ENCODE results near the gene ANAPC1.

ANAPC1 gene

DNA sequence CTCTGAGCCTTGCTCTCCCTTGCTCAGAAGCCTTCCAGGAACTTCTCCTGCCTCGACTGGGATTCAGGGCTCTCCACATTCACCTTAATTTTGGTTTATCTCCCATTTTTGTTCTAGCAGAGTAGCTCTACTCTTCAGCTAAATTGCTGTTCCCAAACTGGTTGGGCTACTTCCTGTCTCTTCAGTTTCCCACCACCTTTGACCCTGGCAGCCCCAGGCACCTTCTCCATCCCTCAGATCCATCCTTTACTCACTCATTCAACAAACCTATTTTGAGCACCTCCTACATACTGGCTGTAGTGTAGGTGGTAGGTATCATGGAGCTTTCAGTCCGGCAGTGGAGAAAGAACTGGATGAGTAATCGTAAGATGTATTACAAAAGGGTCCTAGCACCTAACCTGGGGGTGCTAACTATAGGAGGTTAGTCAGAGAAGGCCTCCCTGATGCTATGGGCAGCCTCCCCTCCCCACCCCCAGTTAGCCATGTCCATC is 40.7 kb upstream of the ANAPC1 start:
- Mint-ChIP-seq H3K4me1 (peaks cover 51% of the 10 kb centered on the region), H3K27ac (peak overlapping the region; percentile 93 to 100 (median 97)), H3K9me3 (no peaks in the 10 kb centered on the region), H3K27me3 (ENCODE audit: low read depth) (no peaks in the 10 kb centered on the region), H3K36me3 (ENCODE audit: low read depth) (peaks cover 10% of the 10 kb centered on the region), H3K4me3 (no peak overlapping the region)
- TF ChIP-seq, protein P1, sequence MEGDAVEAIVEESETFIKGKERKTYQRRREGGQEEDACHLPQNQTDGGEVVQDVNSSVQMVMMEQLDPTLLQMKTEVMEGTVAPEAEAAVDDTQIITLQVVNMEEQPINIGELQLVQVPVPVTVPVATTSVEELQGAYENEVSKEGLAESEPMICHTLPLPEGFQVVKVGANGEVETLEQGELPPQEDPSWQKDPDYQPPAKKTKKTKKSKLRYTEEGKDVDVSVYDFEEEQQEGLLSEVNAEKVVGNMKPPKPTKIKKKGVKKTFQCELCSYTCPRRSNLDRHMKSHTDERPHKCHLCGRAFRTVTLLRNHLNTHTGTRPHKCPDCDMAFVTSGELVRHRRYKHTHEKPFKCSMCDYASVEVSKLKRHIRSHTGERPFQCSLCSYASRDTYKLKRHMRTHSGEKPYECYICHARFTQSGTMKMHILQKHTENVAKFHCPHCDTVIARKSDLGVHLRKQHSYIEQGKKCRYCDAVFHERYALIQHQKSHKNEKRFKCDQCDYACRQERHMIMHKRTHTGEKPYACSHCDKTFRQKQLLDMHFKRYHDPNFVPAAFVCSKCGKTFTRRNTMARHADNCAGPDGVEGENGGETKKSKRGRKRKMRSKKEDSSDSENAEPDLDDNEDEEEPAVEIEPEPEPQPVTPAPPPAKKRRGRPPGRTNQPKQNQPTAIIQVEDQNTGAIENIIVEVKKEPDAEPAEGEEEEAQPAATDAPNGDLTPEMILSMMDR (IDR thresholded peaks at IDR 0.05; ENCODE audit: unreplicated experiment in 3 of 3): no peak

DNA sequence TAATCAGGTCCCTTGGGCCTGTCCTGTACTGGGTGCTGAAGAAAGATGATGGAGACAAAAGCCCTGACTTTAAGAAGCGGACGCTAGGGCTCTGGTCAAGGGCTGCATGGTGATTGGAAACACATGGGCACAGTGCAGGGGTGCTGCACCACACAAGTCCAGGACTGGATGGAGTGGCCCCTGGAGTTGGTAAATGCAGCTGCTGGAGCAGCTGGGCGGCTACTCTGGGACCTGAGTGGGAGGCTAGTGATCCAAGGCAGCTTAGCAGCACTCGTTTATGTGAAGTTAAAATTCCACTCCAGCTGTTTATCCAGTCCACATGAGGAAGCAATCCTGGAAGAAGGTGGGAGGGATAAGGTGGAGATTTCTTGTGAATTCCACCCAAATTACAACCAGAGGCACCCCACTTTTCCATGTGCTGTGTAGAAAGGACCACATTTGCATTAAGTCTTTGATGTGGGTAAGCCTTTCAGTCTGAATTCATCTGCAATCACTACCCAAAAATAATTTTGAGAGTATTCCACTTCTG is 39.3 kb upstream of the ANAPC1 start:
- H3K9me3 Mint-ChIP-seq: no peaks in the 10 kb centered on the region

DNA sequence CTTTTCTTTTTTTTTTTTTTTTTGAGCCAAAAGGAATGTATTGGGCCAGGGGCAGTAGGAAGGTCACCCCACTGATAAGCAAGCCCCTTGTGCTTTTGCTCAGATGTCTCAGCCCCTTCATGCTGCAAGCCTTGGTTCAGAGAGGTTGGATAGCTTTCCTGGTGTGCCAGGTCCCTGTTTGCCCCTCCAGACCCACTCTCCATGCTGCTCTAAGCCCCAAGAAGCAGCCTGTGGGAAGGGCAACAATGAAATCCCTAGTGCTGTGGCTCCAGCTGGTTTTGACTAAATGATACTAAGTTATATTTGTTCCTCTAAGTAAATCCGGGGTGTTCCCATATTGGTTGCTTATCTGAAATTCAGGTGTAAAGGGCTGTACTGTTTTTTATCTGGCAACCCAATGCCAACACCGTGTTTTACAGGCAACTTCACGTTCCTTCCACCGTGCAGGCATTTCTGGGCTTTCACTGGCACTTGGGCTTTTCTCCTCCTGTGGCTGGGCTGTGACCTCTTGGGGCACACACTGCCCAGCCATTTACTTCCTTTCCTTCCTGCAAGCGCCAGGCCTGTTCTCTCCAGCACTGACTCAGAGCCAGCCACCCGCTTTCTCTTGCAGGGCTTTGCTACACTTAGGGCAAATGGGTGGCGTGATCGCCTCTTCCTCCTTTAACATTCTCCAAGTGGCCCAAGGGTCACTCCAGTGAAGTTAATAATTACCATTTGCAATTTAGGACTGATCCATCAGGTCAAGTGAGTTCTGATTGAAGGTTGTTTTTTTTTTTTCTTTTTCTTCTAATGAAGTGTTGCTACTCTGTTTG is 36.0 kb upstream of the ANAPC1 start:
- H3K27ac Mint-ChIP-seq: peak overlapping the region; percentile 91 to 100 (median 99)

More for the DNA sequence above, 39.3 kb upstream of the ANAPC1 start:
- Mint-ChIP-seq H3K27ac (peak overlapping the region; percentile 93 to 100 (median 97)), H3K4me1 (peaks cover 57% of the 10 kb centered on the region), H3K27me3 (ENCODE audit: low read depth) (no peaks in the 10 kb centered on the region), H3K4me3 (peak overlapping the region; percentile 1 to 56 (median 6)), H3K36me3 (ENCODE audit: low read depth) (peaks cover 4% of the 10 kb centered on the region)
- TF ChIP-seq, protein P1 (IDR thresholded peaks at IDR 0.05; ENCODE audit: unreplicated experiment in 3 of 3): no peak

DNA sequence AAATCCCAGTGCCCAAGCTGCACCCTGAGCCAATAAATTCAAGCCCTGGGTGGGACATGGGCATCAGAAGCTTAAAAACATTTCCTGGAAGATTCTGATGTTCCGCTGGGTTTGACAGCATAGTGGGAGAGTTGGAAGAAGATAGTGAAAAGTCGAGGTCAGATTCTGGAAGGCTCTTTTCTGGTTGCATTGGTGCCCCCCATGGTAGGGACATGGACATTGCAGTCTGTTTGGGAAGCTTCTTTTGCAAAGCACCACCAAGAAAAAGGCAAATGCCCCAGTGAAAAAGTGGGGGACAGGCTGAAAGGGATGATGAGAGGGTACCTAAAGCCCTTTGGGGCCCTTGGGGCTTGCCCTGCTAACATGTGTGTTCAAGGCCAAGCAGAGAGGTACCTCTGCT is 35.4 kb upstream of the ANAPC1 start:
- TF ChIP-seq, protein P1 (IDR thresholded peaks at IDR 0.05; ENCODE audit: unreplicated experiment in 3 of 3): peak in 2 of 3 experiments; percentile 15 to 41
- Mint-ChIP-seq H3K4me1 (peaks cover 48% of the 10 kb centered on the region), H3K9me3 (no peaks in the 10 kb centered on the region), H3K36me3 (ENCODE audit: low read depth) (peaks cover 10% of the 10 kb centered on the region), H3K27ac (peak overlapping the region; percentile 91 to 100 (median 99)), H3K4me3 (no peak overlapping the region), H3K27me3 (ENCODE audit: low read depth) (no peaks in the 10 kb centered on the region)

More for the DNA sequence above, 36.0 kb upstream of the ANAPC1 start:
- Mint-ChIP-seq H3K4me1 (peaks cover 55% of the 10 kb centered on the region), H3K27me3 (ENCODE audit: low read depth) (no peaks in the 10 kb centered on the region), H3K9me3 (no peaks in the 10 kb centered on the region), H3K36me3 (ENCODE audit: low read depth) (peaks cover 10% of the 10 kb centered on the region), H3K4me3 (peak overlapping the region in 1 of 3 experiments; percentile 32)
- TF ChIP-seq, protein P1 (IDR thresholded peaks at IDR 0.05; ENCODE audit: unreplicated experiment in 3 of 3): no peak

DNA sequence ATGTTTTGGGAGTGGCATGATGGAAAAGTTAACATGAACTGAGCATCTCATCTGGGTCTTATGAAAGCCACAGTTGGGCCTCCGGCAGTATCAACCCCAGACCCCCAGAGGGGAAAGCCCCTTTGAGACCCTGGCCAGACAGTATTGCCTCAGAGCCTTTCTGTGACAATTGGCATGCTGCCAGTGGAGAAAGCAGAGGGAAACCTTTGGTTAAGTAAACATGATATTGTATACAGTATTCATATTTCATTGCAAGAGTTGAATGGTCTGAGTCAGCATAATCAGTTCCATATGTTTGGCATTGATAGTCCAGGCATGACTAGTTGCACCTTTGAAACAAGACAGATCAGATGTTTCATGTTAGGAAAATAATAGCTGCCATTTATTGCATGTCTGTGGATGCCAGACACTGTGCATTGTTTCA is 34.4 kb upstream of the ANAPC1 start:
- H3K4me3 Mint-ChIP-seq: peak overlapping the region; percentile 37 to 67 (median 45)
- peak overlapping the region; percentile 99 to 100 (median 99) for H3K27ac Mint-ChIP-seq
- peaks cover 38% of the 10 kb centered on the region for H3K4me1 Mint-ChIP-seq

More for the DNA sequence above, 34.4 kb upstream of the ANAPC1 start:
- Mint-ChIP-seq H3K9me3 (no peaks in the 10 kb centered on the region), H3K27me3 (ENCODE audit: low read depth) (no peaks in the 10 kb centered on the region), H3K36me3 (ENCODE audit: low read depth) (peaks cover 10% of the 10 kb centered on the region)
- TF ChIP-seq, protein P1 (IDR thresholded peaks at IDR 0.05; ENCODE audit: unreplicated experiment in 3 of 3): no peak
